LNCAP (cell line): ENCODE results near the gene SMIM36.

Experiments used
- CTCF ChIP-seq: fragments of 450-650 bp; IDR thresholded peaks from 2 replicates; pipeline ENCODE4 v1.5.1; 2017; ENCODE audit warnings: mild to moderate bottlenecking

Gene SMIM36

GRCh38 chr17:55420776-55421178 is 90.5 kb downstream of the SMIM36 start:
- no peak; the same call in 1 of the 2 replicates for TF ChIP-seq CTCF

GRCh38 chr17:55420067-55420775 is 91.0 kb downstream of the SMIM36 start:
- TF ChIP-seq CTCF, result no peak

- no peak for TF ChIP-seq CTCF
Measured at GRCh38 chr17:55418369-55419268, 92.6 kb downstream of the SMIM36 start.

- no peak for TF ChIP-seq CTCF
Measured at GRCh38 chr17:55417411-55418268, 93.6 kb downstream of the SMIM36 start.

- no peak for TF ChIP-seq CTCF
Measured at GRCh38 chr17:55416470-55417052, 94.7 kb downstream of the SMIM36 start.

- TF ChIP-seq CTCF, result no peak
Measured at GRCh38 chr17:55416000-55416399, 95.3 kb downstream of the SMIM36 start.

GRCh38 chr17:55414983-55415382 is 96.3 kb downstream of the SMIM36 start:
- TF ChIP-seq CTCF, result no peak
